Measurements from ENCODE around the gene ZNF593. TPM values are rescaled to one million over a fixed set of nuclear protein-coding genes. Genes with fewer than 3 reads are reported as not detected.

ZNF593 gene
- total and polyA plus RNA-seq, 2 of the 13 experiments (the other 11 are each of a cell fraction or from before 2014, with no cell fraction given) = 37.3 to 55.8 TPM

- peak; percentile 64; the same call in 1 of the 2 replicates for TF ChIP-seq RNF2 (conservative IDR thresholded peaks at IDR 0.05; ENCODE audit: low read depth)
- TF ChIP-seq ZUFSP (CRISPR knock-in tag; IDR thresholded peaks at IDR 0.05; ENCODE audit: borderline replicate concordance) = no peak
- TF ChIP-seq ETV5 (CRISPR knock-in tag; IDR thresholded peaks at IDR 0.05; ENCODE audit: borderline replicate concordance) = peak; percentile 91
- peak; percentile 99 for TF ChIP-seq ZNF275 (CRISPR knock-in tag; IDR thresholded peaks at IDR 0.05; ENCODE audit: borderline replicate concordance)
- TF ChIP-seq, protein P1, sequence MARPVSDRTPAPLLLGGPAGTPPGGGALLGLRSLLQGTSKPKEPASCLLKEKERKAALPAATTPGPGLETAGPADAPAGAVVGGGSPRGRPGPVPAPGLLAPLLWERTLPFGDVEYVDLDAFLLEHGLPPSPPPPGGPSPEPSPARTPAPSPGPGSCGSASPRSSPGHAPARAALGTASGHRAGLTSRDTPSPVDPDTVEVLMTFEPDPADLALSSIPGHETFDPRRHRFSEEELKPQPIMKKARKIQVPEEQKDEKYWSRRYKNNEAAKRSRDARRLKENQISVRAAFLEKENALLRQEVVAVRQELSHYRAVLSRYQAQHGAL (CRISPR knock-in tag; IDR thresholded peaks at IDR 0.05; ENCODE audit: not compliant biosample characterization) = peak; percentile 20
- peak; percentile 73; the same call in 1 of the 2 replicates for TF ChIP-seq NFKBIZ (CRISPR knock-in tag; IDR thresholded peaks at IDR 0.05)
- peak; percentile 50; the same call in 1 of the 2 replicates for TF ChIP-seq TFE3 (CRISPR knock-in tag; IDR thresholded peaks at IDR 0.05)
- peak; percentile 94 for TF ChIP-seq ZNF501 (CRISPR knock-in tag; IDR thresholded peaks at IDR 0.05)
- TF ChIP-seq GTF3A (CRISPR knock-in tag; conservative IDR thresholded peaks at IDR 0.05) = no peak
- TF ChIP-seq ZNF160 (CRISPR knock-in tag; IDR thresholded peaks at IDR 0.05) = peak; percentile 97
- TF ChIP-seq ZFP37 (CRISPR knock-in tag; IDR thresholded peaks at IDR 0.05; ENCODE audit: borderline replicate concordance) = 0 out of 2 replicates have a peak, but pooled peaks have one; percentile 67
- TF ChIP-seq RXRB (CRISPR knock-in tag; IDR thresholded peaks at IDR 0.05; ENCODE audit: borderline replicate concordance) = peak; percentile 71
- no peak for TF ChIP-seq ZNF251 (CRISPR knock-in tag; IDR thresholded peaks at IDR 0.05)
- TF ChIP-seq, protein P2, sequence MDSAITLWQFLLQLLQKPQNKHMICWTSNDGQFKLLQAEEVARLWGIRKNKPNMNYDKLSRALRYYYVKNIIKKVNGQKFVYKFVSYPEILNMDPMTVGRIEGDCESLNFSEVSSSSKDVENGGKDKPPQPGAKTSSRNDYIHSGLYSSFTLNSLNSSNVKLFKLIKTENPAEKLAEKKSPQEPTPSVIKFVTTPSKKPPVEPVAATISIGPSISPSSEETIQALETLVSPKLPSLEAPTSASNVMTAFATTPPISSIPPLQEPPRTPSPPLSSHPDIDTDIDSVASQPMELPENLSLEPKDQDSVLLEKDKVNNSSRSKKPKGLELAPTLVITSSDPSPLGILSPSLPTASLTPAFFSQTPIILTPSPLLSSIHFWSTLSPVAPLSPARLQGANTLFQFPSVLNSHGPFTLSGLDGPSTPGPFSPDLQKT (CRISPR knock-in tag; IDR thresholded peaks at IDR 0.05; ENCODE audit: borderline replicate concordance) = peak; percentile 90; the same call in 1 of the 2 replicates
- peak in 1 of 2 experiments; percentile 88; a peak in 2 of 4 replicates for TF ChIP-seq KLF16 (CRISPR knock-in tag; IDR thresholded peaks at IDR 0.05)
- no peak for TF ChIP-seq FOXP1 (IDR thresholded peaks at IDR 0.05)
- no peak for TF ChIP-seq FOXP1 (CRISPR knock-in tag; IDR thresholded peaks at IDR 0.05)
- 0 out of 2 replicates have a peak, but pooled peaks have one; percentile 63 for TF ChIP-seq NCOA1 (CRISPR knock-in tag; IDR thresholded peaks at IDR 0.05)
- TF ChIP-seq CENPX (CRISPR knock-in tag; IDR thresholded peaks at IDR 0.05) = no peak
- TF ChIP-seq ZNF724P (CRISPR knock-in tag; IDR thresholded peaks at IDR 0.05; ENCODE audit: borderline replicate concordance) = peak; percentile 70; the same call in 1 of the 2 replicates
Measured at GRCh38 chr1:26169669-26170471, at the start of gene ZNF593 (continued).
